IPS-20b (cell line): ENCODE measurements around the gene MTR.

Experiments
- H3K27ac ChIP-seq: one replicate; pipeline ENCODE4 v1.5.1; 2013; ENCODE audit warnings: low read length
- H3K27me3 ChIP-seq: 2 replicates; pipeline ENCODE4 v1.6.1; 2013; ENCODE audit warnings: mild to moderate bottlenecking, low read length, inconsistent platforms; ENCODE audit not compliant: insufficient read depth
- H3K36me3 ChIP-seq: 2 replicates; pipeline ENCODE4 v1.6.1; 2013; ENCODE audit warnings: low read depth, mild to moderate bottlenecking, inconsistent platforms, low read length, moderate library complexity; ENCODE audit not compliant: insufficient read depth
- H3K4me1 ChIP-seq: 2 replicates; pipeline ENCODE4 v1.6.1; 2013; ENCODE audit warnings: mild to moderate bottlenecking, control low read depth, inconsistent platforms, low read length, moderate library complexity; ENCODE audit not compliant: insufficient read depth
- H3K4me3 ChIP-seq: 2 replicates; pipeline ENCODE4 v1.5.1; 2013; ENCODE audit warnings: mild to moderate bottlenecking, low read length, inconsistent platforms
- H3K9ac ChIP-seq: 2 replicates; pipeline ENCODE4 v1.6.1; 2013; ENCODE audit warnings: low read depth, mild to moderate bottlenecking, inconsistent platforms, low read length, moderate library complexity
- H3K9me3 ChIP-seq: 2 replicates; pipeline ENCODE4 v1.6.1; 2013; ENCODE audit warnings: mild to moderate bottlenecking, low read depth, low read length, inconsistent platforms; ENCODE audit not compliant: insufficient read depth

The MTR gene

GRCh38 chr1:236868625-236869467 is 73.8 kb downstream of the MTR start:
- no peak overlapping the region for H3K27ac ChIP-seq
- peaks cover 12% of the 10 kb centered on the region for H3K36me3 ChIP-seq
- no peaks in the 10 kb centered on the region for H3K27me3 ChIP-seq
- H3K9ac ChIP-seq, result no peak overlapping the region
- H3K4me1 ChIP-seq, result no peaks in the 10 kb centered on the region
- no peak overlapping the region for H3K4me3 ChIP-seq
- no peaks in the 10 kb centered on the region for H3K9me3 ChIP-seq

- no peak overlapping the region for H3K9ac ChIP-seq
- H3K4me3 ChIP-seq, result no peak overlapping the region
- H3K27ac ChIP-seq, result no peak overlapping the region
- H3K9me3 ChIP-seq, result no peaks in the 10 kb centered on the region
- H3K36me3 ChIP-seq, result peaks cover 16% of the 10 kb centered on the region; the same call in 1 of the 2 replicates
- no peaks in the 10 kb centered on the region for H3K27me3 ChIP-seq
- no peaks in the 10 kb centered on the region for H3K4me1 ChIP-seq
Measured at GRCh38 chr1:236869911-236870310, 74.8 kb downstream of the MTR start.

- H3K27me3 ChIP-seq, result no peaks in the 10 kb centered on the region
- no peak overlapping the region for H3K9ac ChIP-seq
- H3K27ac ChIP-seq, result no peak overlapping the region
- no peaks in the 10 kb centered on the region for H3K9me3 ChIP-seq
- no peak overlapping the region for H3K4me3 ChIP-seq
- no peaks in the 10 kb centered on the region for H3K4me1 ChIP-seq
- peaks cover 23% of the 10 kb centered on the region; the same call in 1 of the 2 replicates for H3K36me3 ChIP-seq
Measured at GRCh38 chr1:236870721-236871120, 75.6 kb downstream of the MTR start.

DNA sequence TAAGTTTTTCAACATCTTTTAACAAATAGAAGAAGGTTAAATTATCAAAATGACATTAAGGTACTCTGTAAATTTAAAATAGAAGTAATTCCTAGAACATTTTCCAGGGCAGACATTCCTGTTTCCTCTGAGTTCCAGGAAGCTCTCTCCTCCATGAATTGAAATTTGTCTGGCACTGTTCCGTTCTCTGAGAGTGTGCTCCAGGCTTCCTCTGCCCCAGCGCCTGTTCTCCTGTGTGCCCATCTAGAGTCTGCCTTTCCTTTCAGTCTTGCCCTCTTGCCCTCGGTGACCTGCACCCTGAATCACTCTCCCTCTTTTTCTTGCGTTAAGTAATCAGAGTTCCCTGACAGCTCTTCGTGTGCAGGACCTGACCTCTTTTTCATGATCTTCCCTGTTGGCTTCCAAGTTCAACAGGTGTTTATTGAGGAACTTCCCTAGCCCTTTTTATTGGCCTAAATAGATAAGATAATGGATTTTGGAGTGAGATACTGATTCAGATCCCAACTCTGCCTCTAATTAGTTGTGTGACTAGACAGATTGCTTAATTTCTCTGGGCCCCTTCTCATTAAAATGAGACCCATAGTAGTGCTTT is 77.1 kb downstream of the MTR start:
- no peaks in the 10 kb centered on the region for H3K4me1 ChIP-seq
- no peak overlapping the region for H3K4me3 ChIP-seq
- no peak overlapping the region for H3K27ac ChIP-seq
- H3K9me3 ChIP-seq, result no peaks in the 10 kb centered on the region
- H3K27me3 ChIP-seq, result no peaks in the 10 kb centered on the region
- H3K36me3 ChIP-seq, result peaks cover 14% of the 10 kb centered on the region; the same call in 1 of the 2 replicates
- H3K9ac ChIP-seq, result no peak overlapping the region

GRCh38 chr1:236875975-236876374 is 80.9 kb downstream of the MTR start:
- H3K27me3 ChIP-seq, result no peaks in the 10 kb centered on the region
- H3K27ac ChIP-seq, result no peak overlapping the region
- peaks cover 14% of the 10 kb centered on the region; the same call in 1 of the 2 replicates for H3K36me3 ChIP-seq
- H3K4me3 ChIP-seq, result no peak overlapping the region
- no peak overlapping the region for H3K9ac ChIP-seq
- no peaks in the 10 kb centered on the region for H3K4me1 ChIP-seq
- H3K9me3 ChIP-seq, result no peaks in the 10 kb centered on the region

- H3K27ac ChIP-seq, result no peak overlapping the region
- no peak overlapping the region for H3K4me3 ChIP-seq
- H3K36me3 ChIP-seq, result peaks cover 14% of the 10 kb centered on the region; the same call in 1 of the 2 replicates
- no peaks in the 10 kb centered on the region for H3K27me3 ChIP-seq
- no peak overlapping the region for H3K9ac ChIP-seq
- H3K9me3 ChIP-seq, result no peaks in the 10 kb centered on the region
- H3K4me1 ChIP-seq, result no peaks in the 10 kb centered on the region
Measured at GRCh38 chr1:236877661-236878060, 82.6 kb downstream of the MTR start.

DNA sequence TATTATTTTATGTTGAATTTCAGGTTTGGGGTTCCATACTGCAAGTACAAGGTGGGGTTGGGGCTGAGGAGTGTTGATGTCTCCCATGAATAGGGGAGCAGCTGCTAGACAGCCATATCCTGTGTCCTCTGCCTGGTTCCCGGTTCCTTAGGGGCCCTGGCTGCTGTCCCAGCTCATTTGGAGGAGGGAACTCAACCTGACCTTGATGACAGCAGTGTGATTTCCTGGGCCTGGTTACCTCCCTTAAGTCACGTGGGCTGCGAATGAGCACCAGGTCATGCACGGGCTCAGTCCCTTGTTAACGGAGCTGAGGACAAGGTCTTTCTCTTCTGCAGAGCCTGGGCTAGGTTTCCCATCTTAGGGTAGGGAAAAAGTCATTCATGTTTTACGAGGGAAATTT is 85.1 kb downstream of the MTR start:
- H3K36me3 ChIP-seq, result peaks cover 8% of the 10 kb centered on the region; the same call in 1 of the 2 replicates
- H3K9me3 ChIP-seq, result no peaks in the 10 kb centered on the region
- H3K9ac ChIP-seq, result no peak overlapping the region
- H3K27me3 ChIP-seq, result no peaks in the 10 kb centered on the region
- H3K4me1 ChIP-seq, result no peaks in the 10 kb centered on the region
- H3K27ac ChIP-seq, result no peak overlapping the region
- H3K4me3 ChIP-seq, result no peak overlapping the region

DNA sequence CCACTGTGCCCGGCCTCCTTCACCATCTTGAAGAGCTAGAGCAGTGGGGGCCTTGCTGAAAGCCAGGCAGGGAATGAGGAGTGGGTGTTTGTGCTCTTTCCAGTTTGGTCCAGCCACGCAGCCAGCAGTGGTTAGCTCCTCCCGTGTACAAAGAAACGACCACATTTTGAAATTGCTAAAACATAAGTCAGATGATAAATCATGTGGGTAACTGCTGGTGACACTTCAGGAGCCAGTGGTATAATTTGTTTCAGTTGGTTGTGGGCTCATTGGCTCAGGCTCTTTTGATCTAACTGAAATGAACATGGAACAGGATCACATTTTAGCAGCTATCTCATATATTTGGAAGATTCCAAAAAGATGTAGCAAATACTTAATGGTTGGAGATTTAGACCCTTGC is 87.6 kb downstream of the MTR start:
- Histone ChIP-seq H3K27ac (no peak overlapping the region), H3K27me3 (no peaks in the 10 kb centered on the region), H3K36me3 (peaks cover 23% of the 10 kb centered on the region), H3K9ac (no peak overlapping the region), H3K4me3 (no peak overlapping the region), H3K9me3 (no peaks in the 10 kb centered on the region), H3K4me1 (no peaks in the 10 kb centered on the region)

DNA sequence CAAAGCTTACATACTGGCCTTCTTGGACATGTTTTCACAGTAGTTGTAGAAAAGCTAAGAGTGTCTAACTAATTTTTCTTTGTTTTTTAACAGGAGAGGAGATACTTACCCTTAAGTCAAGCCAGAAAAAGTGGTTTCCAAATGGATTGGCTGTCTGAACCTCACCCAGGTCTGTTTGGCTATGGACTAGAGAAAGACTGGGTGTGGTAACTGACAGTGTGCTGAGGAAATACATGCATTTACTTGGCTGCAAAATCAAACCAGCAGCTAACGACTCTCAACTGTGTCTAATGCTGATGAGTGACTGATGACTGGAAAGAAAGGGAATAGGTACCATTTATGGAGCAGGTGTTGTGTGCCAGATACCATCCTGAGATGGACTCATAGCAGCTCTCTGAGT is 91.1 kb downstream of the MTR start:
- H3K9ac ChIP-seq, result no peak overlapping the region
- H3K27ac ChIP-seq, result no peak overlapping the region
- H3K9me3 ChIP-seq, result no peaks in the 10 kb centered on the region
- no peaks in the 10 kb centered on the region for H3K4me1 ChIP-seq
- H3K36me3 ChIP-seq, result peaks cover 33% of the 10 kb centered on the region
- no peaks in the 10 kb centered on the region for H3K27me3 ChIP-seq
- H3K4me3 ChIP-seq, result no peak overlapping the region

- H3K9me3 ChIP-seq, result no peaks in the 10 kb centered on the region
- H3K4me1 ChIP-seq, result no peaks in the 10 kb centered on the region
- H3K36me3 ChIP-seq, result peaks cover 41% of the 10 kb centered on the region
- no peaks in the 10 kb centered on the region for H3K27me3 ChIP-seq
- H3K27ac ChIP-seq, result no peak overlapping the region
- H3K9ac ChIP-seq, result no peak overlapping the region
- no peak overlapping the region for H3K4me3 ChIP-seq
Measured at GRCh38 chr1:236887081-236887480, 92.0 kb downstream of the MTR start.

- H3K4me1 ChIP-seq, result no peaks in the 10 kb centered on the region
- H3K36me3 ChIP-seq, result peaks cover 50% of the 10 kb centered on the region
- no peaks in the 10 kb centered on the region for H3K27me3 ChIP-seq
- H3K27ac ChIP-seq, result no peak overlapping the region
- H3K9me3 ChIP-seq, result no peaks in the 10 kb centered on the region
- H3K9ac ChIP-seq, result no peak overlapping the region
- H3K4me3 ChIP-seq, result no peak overlapping the region
Measured at GRCh38 chr1:236888126-236888525, 93.0 kb downstream of the MTR start.

GRCh38 chr1:236888903-236889302 is 93.8 kb downstream of the MTR start:
- H3K9ac ChIP-seq, result no peak overlapping the region
- peaks cover 53% of the 10 kb centered on the region for H3K36me3 ChIP-seq
- no peak overlapping the region for H3K4me3 ChIP-seq
- no peaks in the 10 kb centered on the region for H3K4me1 ChIP-seq
- no peak overlapping the region for H3K27ac ChIP-seq
- no peaks in the 10 kb centered on the region for H3K27me3 ChIP-seq
- H3K9me3 ChIP-seq, result no peaks in the 10 kb centered on the region
